ENCODE results near the gene RIPK1.
A peak's percentile ranks its signal among the peaks of the same experiment; 100 is the strongest.

Gene RIPK1

GRCh38 chr6:3085074-3085473, 16.8 kb downstream of the RIPK1 start:
- DNase-seq (ENCODE audit: low read depth in 2 of 2) = no peak

DNA sequence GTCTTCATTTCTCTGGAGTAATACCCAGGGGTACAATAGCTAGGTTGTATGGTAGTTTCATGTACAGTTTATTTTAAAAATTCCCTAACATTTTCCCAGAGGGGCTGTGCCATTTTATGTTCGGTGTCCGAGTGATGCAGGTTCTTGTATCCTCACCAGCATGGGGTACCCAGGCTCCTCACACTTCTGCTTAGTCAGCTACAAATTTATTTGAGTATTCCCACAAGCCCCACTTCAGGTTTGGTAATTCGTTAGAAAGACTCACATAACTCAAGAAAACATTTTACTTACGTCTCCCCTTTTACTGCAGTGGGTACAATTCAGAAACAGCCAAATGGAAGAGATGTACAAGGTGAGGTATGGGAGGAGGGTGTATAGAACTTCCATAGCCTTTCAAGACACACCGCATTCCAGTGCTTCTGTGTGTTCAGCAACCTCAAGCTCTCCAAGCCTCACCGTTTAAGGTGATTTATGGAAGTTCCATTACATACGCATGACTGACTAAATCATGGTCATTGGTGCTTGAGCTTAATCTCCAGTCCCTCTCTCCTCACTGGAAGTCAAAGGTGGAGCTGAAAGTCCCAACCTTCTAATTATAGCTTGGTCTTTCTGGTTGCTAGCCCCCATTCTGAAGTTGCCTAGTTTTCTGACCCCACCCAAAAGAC, 18.1 kb downstream of the RIPK1 start:
- no peak for DNase-seq (ENCODE audit: low read depth in 2 of 2)

GRCh38 chr6:3088446-3088845, 20.2 kb downstream of the RIPK1 start:
- no peak for DNase-seq (ENCODE audit: low read depth in 2 of 2)

- DNase-seq (ENCODE audit: low read depth in 2 of 2) = no peak
Measured at GRCh38 chr6:3088968-3089367, 20.7 kb downstream of the RIPK1 start.

- DNase-seq (ENCODE audit: low read depth in 2 of 2) = no peak
Measured at GRCh38 chr6:3090013-3090412, 21.7 kb downstream of the RIPK1 start.

- no peak for DNase-seq (ENCODE audit: low read depth in 2 of 2)
Measured at GRCh38 chr6:3094815-3095214, 26.5 kb downstream of the RIPK1 start.

- no peak for DNase-seq (ENCODE audit: low read depth in 2 of 2)
Measured at GRCh38 chr6:3102875-3103274, 34.6 kb downstream of the RIPK1 start.

DNA sequence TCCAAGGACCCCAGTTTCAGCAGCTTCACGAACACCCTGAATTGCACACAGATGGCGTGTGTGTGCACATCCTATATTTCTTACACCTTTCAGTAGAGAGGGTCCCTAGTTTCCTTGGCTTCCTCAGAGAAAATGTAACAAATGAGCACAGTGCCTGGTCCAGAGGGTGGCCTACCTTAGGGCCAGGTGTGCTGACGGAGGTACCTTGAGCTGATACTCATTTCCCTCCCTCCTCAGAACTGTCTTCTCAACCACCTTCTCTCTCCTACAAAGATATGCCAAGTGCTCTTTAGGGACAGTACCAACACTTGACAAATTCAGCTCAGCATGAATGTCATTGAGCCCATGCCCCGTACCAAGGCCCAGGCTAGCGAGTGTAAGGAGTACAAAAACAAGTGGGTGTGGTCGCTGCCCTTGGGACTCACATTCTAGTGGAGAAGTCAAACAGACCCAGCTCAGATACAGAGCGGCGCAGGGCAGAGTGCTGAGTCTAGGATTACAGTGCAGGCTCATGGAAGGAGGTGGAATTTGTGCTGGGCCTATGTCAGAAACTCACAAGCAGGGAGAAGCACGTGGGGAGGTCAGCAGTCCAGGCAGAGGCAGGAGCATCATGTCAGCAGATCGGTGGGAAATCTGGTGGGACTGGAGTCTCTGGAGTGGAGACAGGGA, 40.6 kb downstream of the RIPK1 start:
- DNase-seq (ENCODE audit: low read depth in 2 of 2) = no peak

- DNase-seq (ENCODE audit: low read depth in 2 of 2) = no peak
Measured at GRCh38 chr6:3109761-3110160, 41.5 kb downstream of the RIPK1 start.

GRCh38 chr6:3114377-3114776, 46.1 kb downstream of the RIPK1 start:
- no peak for DNase-seq (ENCODE audit: low read depth in 2 of 2)

DNA sequence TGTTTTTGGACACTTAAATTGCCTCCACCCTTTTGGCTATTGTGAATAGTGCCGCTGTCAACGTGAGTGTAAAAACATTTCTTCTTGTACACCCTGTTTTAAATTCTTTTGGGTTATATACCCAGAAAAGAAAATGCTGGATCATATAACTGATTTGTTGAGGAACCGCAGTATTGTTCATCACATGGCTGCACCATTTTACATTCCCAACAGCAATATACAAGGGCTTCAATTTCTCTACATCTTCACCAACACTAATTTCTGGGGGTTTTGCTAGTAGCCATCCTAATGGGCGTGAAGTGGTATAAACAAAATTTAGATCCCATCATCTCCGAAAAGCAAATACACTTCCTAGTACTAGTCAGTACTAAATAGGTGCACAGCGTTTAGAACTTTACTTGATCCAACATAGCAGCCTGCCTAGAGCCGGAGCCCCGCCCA, 49.6 kb downstream of the RIPK1 start:
- DNase-seq (ENCODE audit: low read depth in 2 of 2) = no peak

DNA sequence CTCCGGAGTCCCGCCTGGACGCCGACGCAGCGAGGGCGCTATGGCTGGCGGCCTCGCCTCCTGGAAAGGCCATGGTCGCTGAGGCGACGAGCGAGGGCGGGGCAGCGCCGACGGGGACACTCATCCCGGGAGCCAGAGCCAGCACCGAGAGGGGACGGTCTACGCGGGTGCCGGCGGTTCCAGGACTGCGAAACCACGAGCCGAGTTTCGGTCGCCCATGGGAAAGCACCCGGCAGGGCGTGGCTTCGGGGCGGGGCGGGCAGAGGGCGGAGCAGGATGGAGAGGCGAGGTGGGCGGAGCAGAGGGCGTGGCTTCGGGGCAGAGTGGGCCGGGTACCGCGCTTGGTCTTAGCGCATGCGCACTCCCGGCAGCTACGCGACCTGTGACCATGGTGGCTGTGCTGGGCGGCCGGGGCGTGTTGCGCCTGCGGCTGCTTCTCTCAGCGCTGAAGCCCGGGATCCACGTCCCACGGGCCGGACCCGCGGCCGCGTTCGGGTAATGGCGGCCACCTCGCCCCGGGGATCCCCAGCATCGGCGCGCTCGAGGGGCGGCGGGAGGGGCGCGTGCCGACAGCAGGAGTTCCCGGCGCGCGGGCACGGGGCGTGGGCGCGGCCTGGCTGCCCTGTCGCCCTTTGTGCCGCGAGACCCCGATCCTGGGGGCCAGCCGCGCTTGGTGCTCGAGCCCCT, 50.2 kb downstream of the RIPK1 start, which contains the start of gene BPHL:
BPHL (plus strand) TSS at position 359 of the 687 bp plus-strand sequence; CDS start at position 389, 30 bp downstream.
- DNase-seq (ENCODE audit: low read depth in 2 of 2) = peak; percentile 97 to 98

DNA sequence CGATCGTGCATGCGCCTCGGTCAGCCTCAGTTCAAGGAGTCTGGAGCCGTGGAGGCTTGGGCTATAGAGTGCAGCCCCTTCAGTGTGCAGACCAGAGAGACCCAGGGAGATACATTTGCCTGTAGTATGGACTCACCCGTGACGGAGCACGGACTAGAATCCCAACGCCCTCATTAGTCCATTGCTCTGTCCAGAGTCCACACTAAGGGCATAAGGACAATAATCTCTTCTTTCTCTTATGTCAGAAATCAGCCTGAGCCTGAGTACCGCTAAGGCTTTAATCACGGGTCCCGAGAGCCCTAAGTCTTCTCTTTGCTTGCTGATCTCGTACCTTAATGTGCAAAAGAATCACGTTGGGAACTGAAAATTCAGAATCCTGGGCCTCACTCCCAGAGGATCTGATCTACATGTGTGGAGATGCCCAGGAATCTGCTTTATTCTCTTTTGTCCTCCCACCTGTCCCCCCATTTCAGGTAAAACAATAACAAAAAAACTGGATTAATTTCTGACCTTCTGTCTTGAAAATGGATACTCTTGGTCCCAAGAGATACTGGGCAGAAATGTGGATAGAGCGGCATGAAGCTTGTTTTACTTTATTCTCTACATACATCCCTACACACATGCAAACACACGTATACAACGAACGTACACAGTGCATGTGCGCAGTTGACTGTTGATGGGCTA, 50.9 kb downstream of the RIPK1 start:
- DNase-seq (ENCODE audit: low read depth in 2 of 2) = no peak

DNA sequence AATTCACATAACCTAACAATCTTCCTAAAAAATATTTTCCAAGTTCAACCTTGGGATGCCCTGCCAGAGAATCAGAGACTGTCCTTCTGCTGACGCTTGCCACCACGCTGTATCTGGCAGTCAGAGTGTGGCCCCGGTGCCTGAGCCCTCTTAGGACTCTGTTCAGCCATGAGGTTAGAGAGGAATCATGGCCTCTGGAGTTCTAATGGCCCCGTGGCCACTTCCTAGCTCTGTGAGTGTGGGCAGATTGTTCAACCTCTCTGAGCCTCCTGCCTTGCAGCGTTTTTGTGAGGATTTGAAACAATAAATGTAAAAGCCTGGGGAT, 52.4 kb downstream of the RIPK1 start:
- DNase-seq (ENCODE audit: low read depth in 2 of 2) = no peak

DNA sequence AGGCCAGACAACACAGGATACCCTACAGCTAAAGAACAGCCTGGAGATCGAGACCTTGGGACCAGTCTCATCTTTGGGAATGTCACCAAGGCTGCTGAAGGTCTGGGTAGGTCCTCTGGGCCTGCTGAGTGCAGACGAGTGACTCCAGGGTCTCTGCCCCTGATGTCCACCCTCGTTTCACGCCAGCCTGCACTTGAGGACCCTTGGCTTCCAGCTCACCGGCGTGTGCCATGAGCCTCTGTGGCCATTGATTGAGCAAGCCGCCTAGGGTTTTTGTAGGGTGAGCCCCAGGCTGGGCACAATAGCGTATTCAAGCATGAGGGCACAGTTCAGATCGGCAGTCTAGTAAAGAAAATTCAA, 54.5 kb downstream of the RIPK1 start:
- no peak for DNase-seq (ENCODE audit: low read depth in 2 of 2)

DNA sequence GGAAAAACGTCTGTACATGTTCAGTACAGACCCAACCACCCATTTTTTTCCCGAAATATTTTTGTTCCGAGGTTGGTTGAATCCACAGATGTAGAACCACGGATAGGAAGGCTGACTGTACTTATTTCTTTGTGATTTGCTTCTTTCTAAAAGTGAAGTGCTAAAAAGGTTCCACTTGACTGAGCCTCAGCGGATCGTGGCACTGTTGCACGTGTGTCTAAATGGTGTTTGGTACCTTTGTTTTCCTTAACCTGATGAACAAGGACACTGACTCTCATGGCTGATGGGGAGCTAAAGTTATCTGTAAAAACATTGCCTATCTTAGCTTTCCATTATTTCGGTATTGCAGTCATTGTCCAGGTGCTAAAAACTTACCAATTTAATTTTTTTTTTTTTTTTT, 56.4 kb downstream of the RIPK1 start:
- DNase-seq (ENCODE audit: low read depth in 2 of 2) = no peak

DNA sequence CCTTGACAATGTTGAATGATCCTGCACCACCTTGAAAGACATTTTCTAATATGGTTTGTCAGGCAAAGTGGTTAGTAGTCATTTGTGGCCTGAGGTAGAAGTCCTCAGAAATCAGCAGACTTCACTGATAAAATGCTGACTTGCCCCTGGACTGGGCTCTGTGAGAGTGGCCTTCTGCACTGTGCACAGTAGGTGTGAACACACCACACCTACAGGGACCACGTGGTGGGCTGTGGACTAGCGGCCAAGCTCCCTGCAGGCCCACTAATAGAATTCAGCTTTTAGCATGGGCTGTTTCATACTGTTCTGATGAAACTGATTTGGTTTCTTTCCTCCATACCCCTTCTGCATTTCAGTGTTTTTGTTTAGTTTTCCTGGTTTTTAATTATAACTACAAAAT, 57.5 kb downstream of the RIPK1 start:
- no peak for DNase-seq (ENCODE audit: low read depth in 2 of 2)

GRCh38 chr6:3128356-3129108, 60.2 kb downstream of the RIPK1 start:
- no peak for DNase-seq (ENCODE audit: low read depth in 2 of 2)

DNA sequence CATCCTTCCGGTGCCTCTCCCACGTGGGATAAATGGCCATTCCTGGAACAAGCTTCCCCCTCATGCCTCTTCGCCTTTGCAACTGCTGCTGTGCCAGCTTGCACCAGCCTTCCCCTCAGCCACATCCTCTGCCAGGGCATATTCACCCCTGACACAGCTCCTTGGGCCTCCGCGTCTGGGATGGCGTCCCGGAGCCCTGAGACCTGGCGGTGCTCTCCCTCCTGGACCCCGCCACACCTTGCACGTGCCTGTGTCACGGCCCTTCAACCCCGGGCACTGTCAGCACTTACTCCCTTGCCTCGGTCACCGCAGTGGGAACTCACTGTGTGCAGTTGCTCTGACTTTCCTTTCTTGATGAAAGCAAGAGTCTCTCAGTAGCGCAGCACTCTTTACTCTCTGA, 63.4 kb downstream of the RIPK1 start:
- DNase-seq (ENCODE audit: low read depth in 2 of 2) = no peak

DNA sequence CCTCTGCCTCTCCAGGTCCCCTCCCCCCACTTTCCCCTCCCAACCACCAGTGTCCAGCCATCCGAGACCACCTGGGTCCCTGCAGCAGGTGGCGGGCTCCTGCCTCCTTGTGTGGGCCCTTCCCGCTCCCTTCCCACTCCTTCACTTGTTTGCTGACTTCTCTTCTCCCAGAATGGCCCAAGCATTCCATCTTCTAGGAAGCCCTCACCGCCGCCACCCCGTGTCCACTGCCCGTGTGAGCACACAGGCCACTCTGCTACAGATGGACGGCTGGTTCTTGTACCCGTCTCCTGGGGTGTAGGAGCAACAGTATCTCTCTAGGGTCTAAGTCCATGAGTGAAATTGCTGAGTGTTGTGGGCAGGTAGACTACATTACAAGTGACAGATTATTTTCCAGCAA, 65.2 kb downstream of the RIPK1 start:
- no peak for DNase-seq (ENCODE audit: low read depth in 2 of 2)

- DNase-seq (ENCODE audit: low read depth in 2 of 2) = no peak
Measured at GRCh38 chr6:3135668-3136291, 67.5 kb downstream of the RIPK1 start.

All from stimulated activated CD8-positive, alpha-beta memory T cell treated with anti-CD3 and anti-CD28 coated beads, Interleukin-7, amount 100 ng/mL, for 4 hours (primary cell).